ENCODE data around the gene ENTPD1.
A peak's percentile ranks its signal among the peaks of the same experiment; 100 is the strongest.
"Not testable (repeated sequence)": the region's sequence is repeated elsewhere in the genome, so short reads cannot be mapped to it uniquely, and the experiment has no call there.

ENTPD1 gene

GRCh38 chr10:95728526-95728925 is 27.4 kb upstream of the ENTPD1 start:
- TF ChIP-seq CTCF (IDR thresholded peaks at IDR 0.05; ENCODE audit: control extremely low read depth, extremely low read depth, low read depth, missing control alignments) = no peak
- ChIA-PET CTCF (interaction anchor here (0.6 to 3.0 kb wide), 6 partner anchors 9 to 110 kb away, joined by 3 to 15 read pairs (median 6); partner anchors contain the start of gene TCTN3), POLR2A (no interaction called here)
- no peak for DNase-seq (ENCODE audit: extremely low spot score)

- POLR2A ChIA-PET = no interaction called here
- DNase-seq (ENCODE audit: extremely low spot score) = no peak
- TF ChIP-seq CTCF (IDR thresholded peaks at IDR 0.05; ENCODE audit: control extremely low read depth, extremely low read depth, low read depth, missing control alignments) = no peak
- CTCF ChIA-PET = interaction anchor here (0.7 to 2.1 kb wide), 5 partner anchors 13 to 112 kb away, joined by 3 to 7 read pairs (median 3); no protein-coding TSS in a partner anchor
Measured at GRCh38 chr10:95729323-95730055, 26.5 kb upstream of the ENTPD1 start.

- no peak for TF ChIP-seq CTCF (IDR thresholded peaks at IDR 0.05; ENCODE audit: control extremely low read depth, extremely low read depth, low read depth, missing control alignments)
- no peak for DNase-seq (ENCODE audit: extremely low spot score)
- CTCF ChIA-PET = interaction anchor here (0.7 to 2.5 kb wide), 9 partner anchors 10 to 287 kb away, joined by 3 to 10 read pairs (median 3); partner anchors contain the start of gene TCTN3
- POLR2A ChIA-PET = no interaction called here
Measured at GRCh38 chr10:95730233-95730632, 25.7 kb upstream of the ENTPD1 start.

- CTCF ChIA-PET; DNase-seq (ENCODE audit: extremely low spot score); POLR2A ChIA-PET: not testable (repeated sequence)
Measured at GRCh38 chr10:95732907-95733306, 23.1 kb upstream of the ENTPD1 start.

GRCh38 chr10:95739056-95739455 is 16.9 kb upstream of the ENTPD1 start:
- DNase-seq (ENCODE audit: extremely low spot score) = no peak
- CTCF ChIA-PET = interaction anchor here (1.0 to 4.8 kb wide), 3 partner anchors 44 to 45 kb away, joined by 3 to 56 read pairs (median 12); partner anchors contain the start of gene TCTN3

GRCh38 chr10:95741807-95742467 is 14.0 kb upstream of the ENTPD1 start:
- POLR2A ChIA-PET = interaction anchor here (0.9 kb wide), 1 partner anchor 13 kb away, joined by 3 read pairs; no protein-coding TSS in a partner anchor
- DNase-seq (ENCODE audit: extremely low spot score) = peak; percentile 45
- peak; percentile 37 for TF ChIP-seq CTCF (IDR thresholded peaks at IDR 0.05; ENCODE audit: control extremely low read depth, extremely low read depth, low read depth, missing control alignments)
- CTCF ChIA-PET = interaction anchor here (0.7 to 4.8 kb wide), 16 partner anchors 11 to 123 kb away, joined by 3 to 56 read pairs (median 4); partner anchors contain the start of genes ENTPD1 and TCTN3

More at GRCh38 chr10:95739056-95739455, 16.9 kb upstream of the ENTPD1 start:
- POLR2A ChIA-PET = interaction anchor here (1.0 kb wide), 1 partner anchor 16 kb away, joined by 3 read pairs; no protein-coding TSS in a partner anchor
- no peak for TF ChIP-seq CTCF (IDR thresholded peaks at IDR 0.05; ENCODE audit: control extremely low read depth, extremely low read depth, low read depth, missing control alignments)

Measured in GM10248 (cell line).